PC-3 (cell line): Measurements from ENCODE around the gene GC. TPM values are rescaled to one million over a fixed set of nuclear protein-coding genes. Genes with fewer than 3 reads are reported as not detected.

Experiments
- ATAC-seq: fragments of 200-7000 bp; cut with Tn5 transposase; 2 replicates; pipeline ENCODE4 v1.9.1; 2020; ENCODE audit warnings: mild to moderate bottlenecking, moderate library complexity
- BruUV-seq: library from RNA; stranded (reverse); fragments of 400-500 nt; replicated peaks from 2 replicates; lab custom pipeline; 2021; lab: Mats Ljungman, UMichigan
- CTCF ChIA-PET: fragments of 300-600 bp; sonication (Branson Sonifier 250); formaldehyde crosslinking; loops from one replicate; lab custom pipeline; 2022; ENCODE audit warnings: antibody characterized with exemption; lab: Charles Lee
- POLR2A ChIA-PET: fragments of 300-600 bp; sonication (Branson Sonifier 250); formaldehyde crosslinking; loops from one replicate; lab custom pipeline; 2022; ENCODE audit warnings: antibody characterized with exemption; ENCODE audit not compliant: unreplicated experiment; lab: Charles Lee
- DNase-seq: peaks from one replicate; pipeline ENCODE4 v3.0.0-alpha.2; 2015
- H2AFZ ChIP-seq: fragments of 300-600 bp; sonication (generic); 2 replicates; pipeline ENCODE4 v1.6.0; 2016; ENCODE audit warnings: antibody characterized with exemption, low read length
- H3F3A ChIP-seq: fragments of 300-600 bp; sonication (generic); one replicate; pipeline ENCODE4 v1.6.0; 2017; ENCODE audit warnings: antibody characterized with exemption, low read length, control low read depth, mild to moderate bottlenecking; ENCODE audit not compliant: unreplicated experiment
- H3K27ac ChIP-seq: fragments of 300-600 bp; sonication (generic); 2 replicates; pipeline ENCODE4 v1.5.1; 2016; ENCODE audit warnings: mild to moderate bottlenecking, low read length
- H3K27me3 ChIP-seq: fragments of 300-600 bp; sonication (generic); 2 replicates; pipeline ENCODE4 v1.6.1; 2016; ENCODE audit warnings: low read length, mixed read lengths
- H3K36me3 ChIP-seq: fragments of 300-600 bp; sonication (generic); 2 replicates; pipeline ENCODE4 v1.6.1; 2016; ENCODE audit warnings: low read depth, mixed run types, low read length, mixed read lengths
- H3K4me1 ChIP-seq: fragments of 300-600 bp; sonication (generic); 2 replicates; pipeline ENCODE4 v1.5.1; 2016; ENCODE audit warnings: low read length; ENCODE audit not compliant: insufficient read depth
- H3K4me2 ChIP-seq: fragments of 300-600 bp; sonication (generic); 2 replicates; pipeline ENCODE4 v1.6.0; 2016; ENCODE audit warnings: low read length
- H3K4me3 ChIP-seq: fragments of 300-600 bp; sonication (generic); 2 replicates; pipeline ENCODE4 v1.5.1; 2016; ENCODE audit warnings: mild to moderate bottlenecking, low read length, mixed read lengths
- H3K79me2 ChIP-seq: fragments of 300-600 bp; sonication (generic); 2 replicates; pipeline ENCODE4 v1.6.1; 2017; ENCODE audit warnings: low read length, mixed read lengths
- H3K9ac ChIP-seq: fragments of 300-600 bp; sonication (generic); 2 replicates; pipeline ENCODE4 v1.6.0; 2016; ENCODE audit warnings: mild to moderate bottlenecking, low read length
- H3K9me2 ChIP-seq: fragments of 300-600 bp; sonication (generic); replicated peaks from 2 replicates; pipeline ENCODE4 v1.6.1; 2016; ENCODE audit warnings: mixed run types, low read length, mixed read lengths
- H3K9me3 ChIP-seq: fragments of 300-600 bp; sonication (generic); 2 replicates; pipeline ENCODE4 v1.6.1; 2016; ENCODE audit warnings: low read length, mixed read lengths
- H4K20me1 ChIP-seq: fragments of 300-600 bp; sonication (generic); 2 replicates; pipeline ENCODE4 v1.6.1; 2016; ENCODE audit warnings: low read length, mixed read lengths
- EZH2 ChIP-seq: fragments of 300-600 bp; sonication (generic); IDR thresholded peaks from one replicate; pipeline ENCODE4 v1.6.1; 2017; ENCODE audit warnings: antibody characterized with exemption, mild to moderate bottlenecking, low read length; ENCODE audit not compliant: unreplicated experiment
- EZH2phosphoT487 ChIP-seq: fragments of 300-600 bp; sonication (generic); IDR thresholded peaks from 2 replicates; pipeline ENCODE4 v1.6.1; 2018; ENCODE audit warnings: mild to moderate bottlenecking, antibody characterized with exemption, low read length, borderline replicate concordance
- intact Hi-C: fragments of 100-400 bp; cut with micrococcal nuclease; formaldehyde crosslinking; loops from 2 replicates; pipeline ENCODE4 v1.9.0; 2023
- total RNA-seq: library from RNA; depleted of rRNA; stranded (reverse); fragments of >200 nt; gene quantifications from 2 replicates; pipeline ENCODE4 v1.2.3, GENCODE V29; 2014
- TF ChIP-seq, protein P1 (sequence below): fragments of 300-600 bp; sonication (generic); conservative IDR thresholded peaks from 2 replicates; pipeline ENCODE4 v1.5.1; 2017; ENCODE audit warnings: antibody characterized with exemption, low read depth, mild to moderate bottlenecking, low read length

GC gene
- total RNA-seq, 1 experiment from 2014 or later, result not detected

DNA sequence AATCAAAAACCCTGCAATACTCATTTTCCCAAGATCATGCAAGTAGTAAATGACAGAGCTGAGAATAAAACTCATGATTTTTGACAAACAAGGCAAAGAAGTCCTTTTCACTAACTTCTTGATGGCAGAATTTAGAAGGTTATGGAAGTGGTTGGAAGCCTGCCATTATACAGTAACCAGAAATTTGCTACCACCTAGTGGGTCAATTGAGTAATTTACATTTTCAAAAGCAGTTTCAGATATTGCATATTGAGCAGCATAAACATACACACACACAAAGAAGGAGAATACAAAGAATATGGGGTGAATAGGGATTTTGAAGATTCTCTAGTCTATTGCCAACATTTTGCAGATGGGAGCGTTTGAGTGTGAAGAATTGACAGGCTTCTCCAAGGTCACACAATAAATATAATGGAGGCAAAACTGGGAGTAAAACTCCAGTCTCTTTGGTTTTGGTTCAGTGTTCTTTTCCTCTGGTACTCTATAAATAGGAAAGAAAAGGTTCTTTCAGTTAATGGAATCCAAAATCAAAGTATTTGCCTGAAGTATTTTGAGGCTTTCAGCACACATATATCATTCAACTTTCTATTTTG, 70.2 kb downstream of the GC start:
- TF ChIP-seq EZH2 (no peak), EZH2phosphoT487 (no peak)
- TF ChIP-seq, protein P1, sequence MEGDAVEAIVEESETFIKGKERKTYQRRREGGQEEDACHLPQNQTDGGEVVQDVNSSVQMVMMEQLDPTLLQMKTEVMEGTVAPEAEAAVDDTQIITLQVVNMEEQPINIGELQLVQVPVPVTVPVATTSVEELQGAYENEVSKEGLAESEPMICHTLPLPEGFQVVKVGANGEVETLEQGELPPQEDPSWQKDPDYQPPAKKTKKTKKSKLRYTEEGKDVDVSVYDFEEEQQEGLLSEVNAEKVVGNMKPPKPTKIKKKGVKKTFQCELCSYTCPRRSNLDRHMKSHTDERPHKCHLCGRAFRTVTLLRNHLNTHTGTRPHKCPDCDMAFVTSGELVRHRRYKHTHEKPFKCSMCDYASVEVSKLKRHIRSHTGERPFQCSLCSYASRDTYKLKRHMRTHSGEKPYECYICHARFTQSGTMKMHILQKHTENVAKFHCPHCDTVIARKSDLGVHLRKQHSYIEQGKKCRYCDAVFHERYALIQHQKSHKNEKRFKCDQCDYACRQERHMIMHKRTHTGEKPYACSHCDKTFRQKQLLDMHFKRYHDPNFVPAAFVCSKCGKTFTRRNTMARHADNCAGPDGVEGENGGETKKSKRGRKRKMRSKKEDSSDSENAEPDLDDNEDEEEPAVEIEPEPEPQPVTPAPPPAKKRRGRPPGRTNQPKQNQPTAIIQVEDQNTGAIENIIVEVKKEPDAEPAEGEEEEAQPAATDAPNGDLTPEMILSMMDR, result peak; percentile 91
- peaks cover 19% of the 10 kb centered on the region; the same call in 1 of the 2 replicates for H3K4me1 ChIP-seq
- no peaks in the 10 kb centered on the region for H3K27me3 ChIP-seq
- intact Hi-C loops, result loop anchor here (1.0 to 5.0 kb wide), 10 partner anchors 105 to 1061 kb away; no protein-coding TSS in a partner anchor
- H3K9me3 ChIP-seq, result no peaks in the 10 kb centered on the region
- no peak overlapping the region for H3K9ac ChIP-seq
- ChIA-PET POLR2A (no interaction called here), CTCF (interaction anchor here (0.6 kb wide), 1 partner anchor 1046 kb away, joined by 3 read pairs; no protein-coding TSS in a partner anchor)
- no peaks in the 10 kb centered on the region for H3K79me2 ChIP-seq
- no peaks in the 10 kb centered on the region for H3K36me3 ChIP-seq
- H3K4me2 ChIP-seq, result no peak overlapping the region
- ATAC-seq (no peak; the same call in 1 of the 2 replicates), DNase-seq (peak; percentile 79)
- H4K20me1 ChIP-seq, result no peaks in the 10 kb centered on the region
- no TSS peak for BruUV-seq
- H3K4me3 ChIP-seq, result no peak overlapping the region
- H3K27ac ChIP-seq, result no peak overlapping the region
- H3K9me2 ChIP-seq, result no peaks in the 10 kb centered on the region
- no peak overlapping the region for H2AFZ ChIP-seq
- no peaks in the 10 kb centered on the region for H3F3A ChIP-seq

- Histone ChIP-seq H2AFZ (no peak overlapping the region), H3F3A (no peaks in the 10 kb centered on the region), H3K36me3 (no peaks in the 10 kb centered on the region), H3K4me2 (no peak overlapping the region), H4K20me1 (no peaks in the 10 kb centered on the region), H3K27me3 (no peaks in the 10 kb centered on the region), H3K4me3 (no peak overlapping the region), H3K79me2 (no peaks in the 10 kb centered on the region), H3K9ac (no peak overlapping the region), H3K27ac (no peak overlapping the region), H3K9me2 (no peaks in the 10 kb centered on the region), H3K4me1 (peaks cover 19% of the 10 kb centered on the region; the same call in 1 of the 2 replicates), H3K9me3 (0 out of 2 replicates have a peak, but pooled peaks cover 6% of the 10 kb centered on the region)
- intact Hi-C loops, result loop anchor here (2.0 to 5.0 kb wide), 4 partner anchors 151 to 1060 kb away; no protein-coding TSS in a partner anchor
- ATAC-seq (peak; percentile 17; the same call in 1 of the 2 replicates), DNase-seq (no peak)
- TF ChIP-seq EZH2phosphoT487, result no peak
- TF ChIP-seq, protein P1, result no peak
- no peak for TF ChIP-seq EZH2
- POLR2A ChIA-PET, result interaction anchor here (0.6 kb wide), 1 partner anchor 872 kb away, joined by 3 read pairs; the partner anchor contains the start of gene GRSF1
- no TSS peak for BruUV-seq
- CTCF ChIA-PET, result interaction anchor here (0.8 to 1.7 kb wide), 2 partner anchors 171 to 441 kb away, joined by 3 to 5 read pairs; no protein-coding TSS in a partner anchor
Measured at GRCh38 chr4:71711985-71712348, 71.9 kb downstream of the GC start.
